ENCODE measurements around the gene ACOD1. TPM values are rescaled to one million over a fixed set of nuclear protein-coding genes. Genes with fewer than 3 reads are reported as not detected.

The ACOD1 gene
- total RNA-seq, 4 donors from 2014 or later, result not detected

DNA sequence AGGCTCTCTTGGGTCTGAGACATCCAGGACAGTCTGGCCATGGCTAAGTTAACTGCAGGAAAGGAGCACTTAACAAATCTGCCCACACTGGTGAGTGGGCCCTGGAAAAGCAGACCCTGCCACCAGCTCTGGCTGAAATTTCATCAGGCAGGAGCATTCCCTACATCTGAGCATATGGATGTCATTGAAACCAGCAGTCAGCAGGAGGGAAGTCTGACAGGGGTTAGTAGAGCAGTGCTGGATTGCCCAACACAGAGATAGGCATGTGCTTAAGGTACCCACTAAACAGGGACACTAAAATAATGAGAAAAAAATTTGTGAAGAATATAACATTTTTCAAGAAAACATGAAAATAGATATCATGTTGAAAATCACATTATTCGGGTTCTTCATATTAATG, 13.6 kb upstream of the ACOD1 start:
- H3K4me3 ChIP-seq, result no peak overlapping the region
- no peak for DNase-seq
- intact Hi-C loops (cut with DNase I), result no loop called here
- no peaks in the 10 kb centered on the region for H3K27me3 ChIP-seq
- 90 to 93% methylated on average over 1 of the region's 1 CpG for WGBS, 2 donors
- H3K9me3 ChIP-seq, result peaks cover 0 to 5% (median 0%) of the 10 kb centered on the region in 3 donors
- peaks cover 0 to 14% (median 12%) of the 10 kb centered on the region in 3 donors for H3K4me1 ChIP-seq
- no peaks in the 10 kb centered on the region for H3K36me3 ChIP-seq
- no peak for TF ChIP-seq POLR2A (IDR thresholded peaks at IDR 0.05)
- TF ChIP-seq, protein P1, sequence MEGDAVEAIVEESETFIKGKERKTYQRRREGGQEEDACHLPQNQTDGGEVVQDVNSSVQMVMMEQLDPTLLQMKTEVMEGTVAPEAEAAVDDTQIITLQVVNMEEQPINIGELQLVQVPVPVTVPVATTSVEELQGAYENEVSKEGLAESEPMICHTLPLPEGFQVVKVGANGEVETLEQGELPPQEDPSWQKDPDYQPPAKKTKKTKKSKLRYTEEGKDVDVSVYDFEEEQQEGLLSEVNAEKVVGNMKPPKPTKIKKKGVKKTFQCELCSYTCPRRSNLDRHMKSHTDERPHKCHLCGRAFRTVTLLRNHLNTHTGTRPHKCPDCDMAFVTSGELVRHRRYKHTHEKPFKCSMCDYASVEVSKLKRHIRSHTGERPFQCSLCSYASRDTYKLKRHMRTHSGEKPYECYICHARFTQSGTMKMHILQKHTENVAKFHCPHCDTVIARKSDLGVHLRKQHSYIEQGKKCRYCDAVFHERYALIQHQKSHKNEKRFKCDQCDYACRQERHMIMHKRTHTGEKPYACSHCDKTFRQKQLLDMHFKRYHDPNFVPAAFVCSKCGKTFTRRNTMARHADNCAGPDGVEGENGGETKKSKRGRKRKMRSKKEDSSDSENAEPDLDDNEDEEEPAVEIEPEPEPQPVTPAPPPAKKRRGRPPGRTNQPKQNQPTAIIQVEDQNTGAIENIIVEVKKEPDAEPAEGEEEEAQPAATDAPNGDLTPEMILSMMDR (IDR thresholded peaks at IDR 0.05), result no peak
- no peak overlapping the region for H3K27ac ChIP-seq

DNA sequence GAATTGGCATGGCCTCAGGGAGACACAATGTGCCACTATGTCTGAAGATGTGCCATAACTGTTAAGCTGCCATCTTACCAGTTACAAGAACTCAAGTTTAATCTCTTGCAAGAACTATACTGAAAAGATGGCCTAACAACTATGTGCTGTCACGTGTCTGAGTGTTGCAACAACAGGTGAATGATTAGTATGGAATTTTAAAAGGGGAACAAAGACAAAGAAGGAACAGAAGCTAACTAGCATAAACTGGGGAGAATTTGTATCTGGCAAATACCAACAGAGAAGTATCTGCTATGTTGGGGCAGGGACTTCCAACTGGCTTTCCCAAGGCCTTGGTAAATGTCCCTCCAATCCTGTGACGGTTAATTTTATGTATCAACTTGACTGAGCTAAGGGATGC, 11.5 kb upstream of the ACOD1 start:
- no peak for TF ChIP-seq POLR2A (IDR thresholded peaks at IDR 0.05)
- TF ChIP-seq, protein P1 (IDR thresholded peaks at IDR 0.05), result no peak
- DNase-seq, result no peak
- peaks cover 0 to 15% (median 12%) of the 10 kb centered on the region in 3 donors for H3K4me1 ChIP-seq
- no peaks in the 10 kb centered on the region for H3K36me3 ChIP-seq
- H3K27me3 ChIP-seq, result no peaks in the 10 kb centered on the region
- H3K4me3 ChIP-seq, result no peak overlapping the region
- 62 to 71% methylated on average over 2 of the region's 2 CpGs for WGBS, 2 donors
- peak overlapping the region in 2 of 4 donors; percentile 25 to 44 for H3K27ac ChIP-seq
- intact Hi-C loops (cut with DNase I), result no loop called here
- no peaks in the 10 kb centered on the region for H3K9me3 ChIP-seq

DNA sequence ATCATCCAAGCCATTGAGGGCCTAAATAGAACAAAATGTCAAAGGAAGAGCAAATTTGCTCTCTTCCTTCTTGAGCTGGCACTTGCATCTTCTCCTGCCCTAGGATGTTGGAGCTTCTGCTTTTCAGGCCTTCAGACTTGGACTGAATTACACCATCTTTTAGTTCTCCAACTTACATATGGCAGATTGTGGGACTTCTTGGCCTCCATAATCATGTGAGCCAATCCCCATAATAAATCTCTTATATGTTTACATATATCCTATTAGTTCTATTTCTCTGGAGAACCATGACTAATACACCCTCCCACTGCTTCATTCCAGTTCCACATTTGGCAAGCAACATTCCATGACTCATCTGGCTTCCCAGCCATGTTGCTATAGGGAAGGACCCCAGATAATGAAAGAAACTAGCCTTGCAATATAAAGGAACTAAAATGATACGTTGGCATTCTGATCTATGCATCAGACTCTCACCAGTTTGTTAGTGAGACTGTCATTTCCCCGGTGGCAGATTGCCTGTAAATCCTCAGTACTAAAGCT, 11.0 kb upstream of the ACOD1 start:
- Histone ChIP-seq H3K27me3 (no peaks in the 10 kb centered on the region), H3K9me3 (no peaks in the 10 kb centered on the region), H3K36me3 (no peaks in the 10 kb centered on the region), H3K27ac (peak overlapping the region in 3 of 4 donors; percentile 25 to 52 (median 43)), H3K4me1 (peaks cover 0 to 15% (median 12%) of the 10 kb centered on the region in 3 donors), H3K4me3 (no peak overlapping the region)
- WGBS, 2 donors, result 7 to 31% methylated on average over 2 of the region's 2 CpGs
- DNase-seq, result no peak
- TF ChIP-seq, protein P1 (IDR thresholded peaks at IDR 0.05), result no peak
- no peak for TF ChIP-seq POLR2A (IDR thresholded peaks at IDR 0.05)
- intact Hi-C loops (cut with DNase I), result no loop called here

DNA sequence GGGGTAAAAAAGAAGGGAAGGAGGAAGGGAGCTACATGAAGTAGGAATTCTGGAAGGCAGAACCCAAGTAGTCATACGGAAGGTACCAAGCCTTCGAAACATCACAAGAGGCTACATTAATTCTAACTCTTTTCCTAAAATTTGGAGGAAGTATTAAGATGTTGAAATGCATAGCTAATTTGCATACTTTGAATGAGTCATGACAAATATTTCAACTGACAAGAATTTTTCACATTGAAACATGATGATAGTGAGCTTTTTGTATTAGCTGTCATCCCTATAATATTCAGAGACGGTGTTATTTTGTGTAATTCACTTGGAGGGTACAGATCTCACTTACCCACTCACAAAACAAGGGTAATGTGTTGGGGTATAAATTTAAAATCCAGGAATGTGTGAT, 9.1 kb upstream of the ACOD1 start:
- 36 to 55% methylated on average over 3 of the region's 3 CpGs for WGBS, 2 donors
- intact Hi-C loops (cut with DNase I), result no loop called here

DNA sequence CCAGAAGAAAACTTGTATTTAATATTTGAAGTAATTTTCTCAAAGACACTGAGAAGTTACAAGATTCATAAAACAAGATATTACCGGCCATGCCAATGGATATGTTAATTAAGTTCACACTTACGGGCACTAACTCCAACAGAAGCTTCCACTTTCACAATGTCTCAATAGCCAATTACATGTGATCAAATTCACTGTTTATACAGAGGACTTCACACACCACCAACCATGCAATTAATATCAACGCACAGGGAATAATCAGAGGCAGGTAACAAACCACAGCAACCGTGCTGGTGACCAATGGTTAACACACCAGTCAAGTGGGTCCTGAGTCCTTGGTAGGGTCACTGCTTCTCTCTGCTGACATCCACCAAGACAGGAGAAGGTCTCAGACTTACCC, 5.9 kb upstream of the ACOD1 start:
- Histone ChIP-seq H3K9me3 (no peaks in the 10 kb centered on the region), H3K4me1 (peaks cover 0 to 19% (median 14%) of the 10 kb centered on the region in 3 donors), H3K4me3 (no peak overlapping the region), H3K27me3 (no peaks in the 10 kb centered on the region), H3K36me3 (no peaks in the 10 kb centered on the region), H3K27ac (no peak overlapping the region)
- intact Hi-C loops (cut with DNase I), result no loop called here
- TF ChIP-seq, protein P1 (IDR thresholded peaks at IDR 0.05), result no peak
- TF ChIP-seq POLR2A (IDR thresholded peaks at IDR 0.05), result no peak
- WGBS, 2 donors, result 84 to 94% methylated on average over 4 of the region's 4 CpGs
- DNase-seq, result no peak

More for the DNA sequence above, 9.1 kb upstream of the ACOD1 start:
- TF ChIP-seq, protein P1 (IDR thresholded peaks at IDR 0.05), result no peak
- no peak for TF ChIP-seq POLR2A (IDR thresholded peaks at IDR 0.05)
- no peaks in the 10 kb centered on the region for H3K27me3 ChIP-seq
- DNase-seq, result no peak
- H3K27ac ChIP-seq, result no peak overlapping the region
- no peaks in the 10 kb centered on the region for H3K36me3 ChIP-seq
- H3K9me3 ChIP-seq, result no peaks in the 10 kb centered on the region
- no peak overlapping the region for H3K4me3 ChIP-seq
- H3K4me1 ChIP-seq, result peaks cover 0 to 15% (median 14%) of the 10 kb centered on the region in 3 donors
